NCI-H460 (cell line): ENCODE data around the gene TNN. TPM values are rescaled to one million over a fixed set of nuclear protein-coding genes. Genes with fewer than 3 reads are reported as not detected.
"Not testable (repeated sequence)": the region's sequence is repeated elsewhere in the genome, so short reads cannot be mapped to it uniquely, and the experiment has no call there.

Experiments used
- DNase-seq: peaks from one replicate; pipeline ENCODE4 v3.0.0-alpha.2; 2016; ENCODE audit warnings: low read depth; ENCODE audit errors: extremely low read depth
- polyA plus RNA-seq: library from polyadenylated mRNA; depleted of rRNA; stranded (reverse); fragments of >200 nt; gene quantifications from 2 replicates; pipeline ENCODE4 v1.2.3, GENCODE V29; 2014; cell fraction: nucleus; rRNA removed
- total RNA-seq: library from RNA; depleted of rRNA; stranded (reverse); fragments of >200 nt; shearing (Covaris generic); gene quantifications from 2 replicates; pipeline ENCODE4 v1.2.3, GENCODE V29; 2014; rRNA removed

The TNN gene
- not detected in 2 replicates for total RNA-seq
- not detected in 2 replicates for polyA plus RNA-seq

- DNase-seq: no peak
Measured at GRCh38 chr1:175067362-175068106, at the start of gene TNN. TSS of gene TNN (plus strand) at chr1:175067833. CDS start at chr1:175077419, 9,586 bp downstream.

- no peak for DNase-seq
Measured at GRCh38 chr1:175019524-175019923, 48.1 kb upstream of the TNN start.

- DNase-seq: peak; percentile 99
Measured at GRCh38 chr1:175023043-175023921, 44.4 kb upstream of the TNN start, which contains the start of gene MRPS14. TSS of gene MRPS14 (minus strand) at chr1:175023425. CDS start at chr1:175023408, 17 bp downstream.

GRCh38 chr1:175023922-175024242, 43.8 kb upstream of the TNN start:
- not testable (repeated sequence) for DNase-seq

- DNase-seq: no peak
Measured at GRCh38 chr1:175024773-175025172, 42.9 kb upstream of the TNN start.

GRCh38 chr1:175033953-175034352, 33.7 kb upstream of the TNN start:
- DNase-seq: no peak

GRCh38 chr1:175034775-175035174, 32.9 kb upstream of the TNN start:
- DNase-seq: no peak

GRCh38 chr1:175035865-175036264, 31.8 kb upstream of the TNN start:
- DNase-seq: no peak

GRCh38 chr1:175036476-175036875, 31.2 kb upstream of the TNN start:
- no peak for DNase-seq

- no peak for DNase-seq
Measured at GRCh38 chr1:175037416-175037815, 30.2 kb upstream of the TNN start.

GRCh38 chr1:175040324-175040879, 27.2 kb upstream of the TNN start:
- no peak for DNase-seq

GRCh38 chr1:175042650-175043049, 25.0 kb upstream of the TNN start:
- no peak for DNase-seq

GRCh38 chr1:175043824-175044223, 23.8 kb upstream of the TNN start:
- no peak for DNase-seq

- DNase-seq: not testable (repeated sequence)
Measured at GRCh38 chr1:175044591-175044990, 23.0 kb upstream of the TNN start.

- DNase-seq: no peak
Measured at GRCh38 chr1:175045097-175045496, 22.5 kb upstream of the TNN start.

GRCh38 chr1:175045519-175045918, 22.1 kb upstream of the TNN start:
- no peak for DNase-seq

GRCh38 chr1:175050992-175051391, 16.6 kb upstream of the TNN start:
- no peak for DNase-seq

GRCh38 chr1:175054736-175055135, 12.9 kb upstream of the TNN start:
- DNase-seq: no peak

- DNase-seq: no peak
Measured at GRCh38 chr1:175062339-175062738, 5.3 kb upstream of the TNN start.

GRCh38 chr1:175062858-175063257, 4.8 kb upstream of the TNN start:
- no peak for DNase-seq

GRCh38 chr1:175070818-175071217, 3.2 kb downstream of the TNN start:
- DNase-seq: no peak
